Mesodermal cell (in vitro differentiated cells): Measurements from ENCODE around the gene SACM1L.

Experiments
- H3K27ac ChIP-seq: 2 replicates; pipeline ENCODE4 v1.7.0; 2013; ENCODE audit warnings: mild to moderate bottlenecking, low read depth, low read length, moderate library complexity; ENCODE audit not compliant: severe bottlenecking
- H3K36me3 ChIP-seq: 2 replicates; pipeline ENCODE4 v1.7.1; 2013; ENCODE audit warnings: mild to moderate bottlenecking, low read length, moderate library complexity; ENCODE audit not compliant: control insufficient read depth, insufficient read depth
- H3K4me1 ChIP-seq: one replicate; pipeline ENCODE4 v1.7.1; 2013; ENCODE audit warnings: mild to moderate bottlenecking, low read length; ENCODE audit not compliant: insufficient read depth, control insufficient read depth, poor library complexity, severe bottlenecking
- H3K4me3 ChIP-seq: 2 replicates; pipeline ENCODE4 v1.7.0; 2013; ENCODE audit warnings: low read length, control low read depth, mild to moderate bottlenecking; ENCODE audit not compliant: insufficient read depth, poor library complexity, severe bottlenecking; ENCODE audit errors: extremely low read depth
- H3K9me3 ChIP-seq: 2 replicates; pipeline ENCODE4 v1.7.1; 2013; ENCODE audit warnings: mild to moderate bottlenecking, low read length, moderate library complexity; ENCODE audit not compliant: control insufficient read depth
- WGBS, 2 experiments: methylation state at CpG; one replicate each; pipeline ENCODE4 v1.1.5; 2013; ENCODE audit warnings: missing lambda C conversion rate in 2 of 2; ENCODE audit not compliant: insufficient coverage in 2 of 2; 5-methylcytosine and 5-hydroxymethylcytosine counted together

Gene SACM1L

DNA sequence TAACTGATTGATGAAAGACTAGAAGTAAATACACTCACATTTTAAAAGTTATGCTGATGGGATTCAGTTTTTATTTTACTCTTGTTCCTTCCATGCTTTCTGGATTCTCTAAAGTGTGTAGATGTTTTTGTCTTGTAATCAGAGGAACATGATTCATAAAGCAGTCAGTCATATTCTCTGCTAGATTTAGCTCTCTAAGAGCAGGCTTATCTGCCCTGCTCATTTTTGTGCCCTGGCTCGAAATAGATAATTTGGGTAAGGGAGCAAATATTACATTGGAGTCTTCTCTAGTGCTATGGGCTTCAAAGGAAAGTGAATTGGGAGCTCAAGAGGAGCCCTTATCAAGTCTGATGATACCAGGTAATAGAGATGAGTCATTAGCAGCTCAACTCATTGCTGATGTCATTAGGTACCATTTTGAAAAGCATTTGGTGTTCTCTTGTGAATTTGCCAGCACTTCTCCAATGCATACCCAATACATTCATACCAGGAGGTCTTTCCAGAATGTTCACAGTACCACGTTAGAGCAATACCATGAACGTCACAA lies 27.7 kb downstream of the SACM1L start:
- peaks cover 55% of the 10 kb centered on the region for H3K36me3 ChIP-seq
- 87 to 89% methylated on average over 3 of the region's 3 CpGs for WGBS, 2 experiments
- no peak overlapping the region for H3K27ac ChIP-seq
- peaks cover 14% of the 10 kb centered on the region for H3K4me1 ChIP-seq
- no peak overlapping the region for H3K4me3 ChIP-seq
- H3K9me3 ChIP-seq = no peaks in the 10 kb centered on the region

DNA sequence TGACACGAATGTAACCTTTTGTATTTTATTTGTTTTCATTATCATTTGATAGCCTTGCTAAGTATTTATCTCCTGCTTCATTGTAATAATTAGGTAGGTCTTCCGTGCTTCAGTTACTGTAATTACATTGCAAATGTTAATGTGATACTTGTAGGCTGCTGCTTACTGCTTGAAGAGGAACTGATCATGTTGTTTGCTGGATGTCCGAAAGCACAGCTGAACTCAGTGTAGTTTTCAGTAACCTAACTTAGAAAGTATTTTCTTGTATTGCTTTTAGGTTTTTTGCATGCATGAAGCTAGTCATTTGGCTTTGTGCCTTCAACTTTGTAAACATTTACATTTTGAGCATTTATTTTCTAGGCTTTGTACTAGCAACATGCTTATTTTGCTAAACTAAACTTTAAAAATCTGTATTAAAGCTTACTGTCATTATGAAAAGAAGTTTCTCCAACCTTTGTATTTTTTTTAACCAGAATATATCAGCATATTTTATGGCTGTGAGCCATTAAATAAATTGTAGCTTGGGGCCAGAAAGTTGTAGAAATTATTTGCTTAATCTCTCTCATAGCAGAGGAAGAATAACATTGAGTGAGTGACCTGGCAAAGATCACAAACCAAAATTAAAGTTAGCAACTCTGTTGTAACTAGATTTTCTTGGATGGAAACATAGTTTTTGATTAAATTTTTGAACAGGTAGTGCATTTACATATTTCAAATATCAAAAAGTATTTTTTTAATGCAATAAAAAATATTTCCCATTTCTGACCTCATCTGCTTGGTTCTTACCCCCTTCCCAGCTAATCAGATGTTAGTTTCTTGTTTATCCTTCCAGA lies 30.7 kb downstream of the SACM1L start:
- Histone ChIP-seq H3K27ac (no peak overlapping the region), H3K9me3 (no peaks in the 10 kb centered on the region), H3K36me3 (peaks cover 47% of the 10 kb centered on the region), H3K4me1 (no peaks in the 10 kb centered on the region), H3K4me3 (no peak overlapping the region)
- WGBS, 2 experiments = 90 to 100% methylated on average over 1 to 2 of the region's 3 CpGs

DNA sequence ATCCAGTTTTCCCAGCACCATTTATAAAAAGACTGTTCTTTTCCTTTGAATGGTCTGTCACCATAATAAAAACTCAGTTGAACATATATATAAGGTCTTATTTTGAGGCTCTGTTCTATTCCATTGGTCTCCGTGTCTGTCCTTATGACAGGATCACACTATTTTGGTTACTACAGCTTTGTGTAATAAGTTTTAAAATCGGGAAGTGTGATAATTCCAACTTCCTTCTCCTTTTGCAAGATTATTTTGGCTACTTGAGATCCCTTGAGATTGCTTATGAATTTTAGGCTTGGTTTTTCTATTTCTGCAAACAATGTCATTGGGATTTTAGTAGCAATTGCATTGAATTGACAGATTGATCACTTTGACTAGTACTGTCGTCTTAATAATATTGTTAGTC lies 35.7 kb downstream of the SACM1L start:
- Histone ChIP-seq H3K4me3 (no peak overlapping the region), H3K4me1 (no peaks in the 10 kb centered on the region), H3K27ac (no peak overlapping the region), H3K36me3 (peaks cover 34% of the 10 kb centered on the region), H3K9me3 (no peaks in the 10 kb centered on the region)
- no CpG with 5 or more reads among the region's 3 CpGs for WGBS, 2 experiments

DNA sequence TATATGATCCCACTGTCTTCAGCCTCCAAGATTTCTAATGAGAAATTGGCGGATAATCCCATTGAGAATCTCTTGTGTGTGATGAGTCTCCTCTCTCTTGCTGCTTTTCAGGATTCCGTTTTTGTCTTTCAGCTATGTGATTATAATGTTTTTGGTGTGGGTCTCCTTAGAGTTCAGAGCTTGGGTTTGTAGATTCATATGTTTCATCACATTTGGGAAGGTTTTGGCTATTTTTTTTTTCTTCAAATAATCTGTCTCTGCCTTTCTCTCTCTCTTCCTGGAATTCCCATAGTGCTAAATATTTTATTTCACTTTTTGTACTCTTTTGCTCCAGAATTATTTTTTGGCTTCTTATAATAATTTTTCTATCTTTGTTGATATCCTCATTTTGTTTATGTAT lies 40.4 kb downstream of the SACM1L start:
- H3K36me3 ChIP-seq = peaks cover 61% of the 10 kb centered on the region
- WGBS, 2 experiments = 100% methylated on average over 2 of the region's 2 CpGs; no CpG with 5 or more reads in 1 of the 2 experiments
- H3K4me1 ChIP-seq = no peaks in the 10 kb centered on the region
- H3K27ac ChIP-seq = no peak overlapping the region
- H3K9me3 ChIP-seq = no peaks in the 10 kb centered on the region
- no peak overlapping the region for H3K4me3 ChIP-seq

DNA sequence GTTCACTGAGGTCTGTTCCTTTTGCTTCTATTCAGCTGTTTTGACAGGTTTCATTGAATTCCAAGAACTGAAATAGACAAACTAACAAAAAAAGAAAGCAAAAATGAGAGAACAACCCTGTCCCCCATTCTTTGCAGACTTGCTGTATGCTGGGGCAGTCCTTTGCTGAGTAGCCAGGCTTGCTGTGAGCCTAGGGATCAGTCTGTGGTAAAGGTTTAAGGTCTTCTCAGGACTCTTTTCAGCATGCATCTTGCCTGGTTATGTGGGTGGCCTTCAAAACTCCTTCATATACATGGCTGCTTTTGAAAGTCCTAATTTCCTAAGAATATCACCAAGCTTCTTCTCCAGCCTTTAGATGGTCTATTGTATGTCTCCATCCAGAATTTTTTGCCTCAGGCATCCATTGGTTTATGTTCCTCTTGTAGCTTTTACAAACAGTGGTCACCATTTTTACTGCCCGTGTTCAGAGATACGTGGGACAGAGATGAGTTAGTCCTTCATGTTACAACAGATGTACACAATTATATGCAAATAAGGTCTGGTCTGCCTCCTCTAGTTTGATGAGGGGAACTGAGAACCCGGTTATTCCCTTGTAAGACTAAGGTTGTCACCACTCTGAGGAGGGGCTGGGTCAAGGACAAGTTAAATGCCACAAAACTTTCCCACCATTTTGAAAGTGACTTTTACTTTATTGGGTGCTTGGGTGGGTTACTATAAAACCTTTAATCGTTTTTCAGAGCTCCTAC lies 41.4 kb downstream of the SACM1L start:
- Histone ChIP-seq H3K4me3 (no peak overlapping the region), H3K4me1 (no peaks in the 10 kb centered on the region), H3K9me3 (no peaks in the 10 kb centered on the region), H3K27ac (no peak overlapping the region), H3K36me3 (peaks cover 65% of the 10 kb centered on the region)
- WGBS, 2 experiments = no CpG with 5 or more reads among the region's 4 CpGs

DNA sequence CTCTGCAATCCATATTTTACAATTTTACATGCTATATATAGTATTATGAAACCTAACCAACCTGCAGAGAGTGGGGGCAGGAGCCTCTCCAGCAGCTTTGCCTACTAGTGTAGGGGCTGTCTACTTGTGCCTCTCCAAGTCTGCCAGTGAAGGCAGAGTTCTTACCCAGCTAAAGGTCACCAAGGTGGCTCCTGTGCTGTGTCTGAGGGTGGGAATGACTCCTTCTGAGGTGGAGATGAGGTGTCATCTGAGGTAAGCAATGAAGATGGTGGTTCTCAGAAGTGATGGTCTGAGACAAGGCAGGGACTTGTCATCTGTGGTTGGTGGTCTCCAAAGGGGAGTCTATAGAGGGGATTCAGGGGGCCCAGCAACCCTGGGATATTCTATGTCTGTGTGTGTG lies 47.5 kb downstream of the SACM1L start:
- Histone ChIP-seq H3K4me1 (peaks cover 3% of the 10 kb centered on the region), H3K36me3 (peaks cover 94% of the 10 kb centered on the region), H3K9me3 (no peaks in the 10 kb centered on the region), H3K4me3 (no peak overlapping the region), H3K27ac (no peak overlapping the region)

DNA sequence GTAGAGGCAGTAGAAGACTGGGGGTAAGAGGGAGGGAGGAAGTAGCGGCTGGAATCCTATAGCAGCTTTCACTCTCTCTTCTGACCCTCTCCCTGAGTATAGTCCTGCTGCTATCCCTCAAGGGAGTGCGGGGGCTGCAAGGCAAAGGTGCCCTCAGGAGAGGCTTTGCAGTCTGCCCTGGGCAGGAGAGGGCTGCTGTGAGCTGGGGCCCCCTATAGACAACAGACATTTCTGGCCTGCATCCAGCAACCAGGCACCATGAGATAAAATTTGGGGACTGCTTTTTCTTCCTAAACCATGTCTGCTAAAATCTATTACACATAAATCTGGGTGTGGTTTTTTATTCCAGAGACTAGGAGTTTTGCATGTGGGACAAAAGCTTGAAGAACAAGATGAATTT lies 48.0 kb downstream of the SACM1L start:
- Histone ChIP-seq H3K9me3 (no peaks in the 10 kb centered on the region), H3K36me3 (peaks cover 94% of the 10 kb centered on the region)
- 92% methylated on average over 2 of the region's 2 CpGs; no CpG with 5 or more reads in 1 of the 2 experiments for WGBS, 2 experiments

DNA sequence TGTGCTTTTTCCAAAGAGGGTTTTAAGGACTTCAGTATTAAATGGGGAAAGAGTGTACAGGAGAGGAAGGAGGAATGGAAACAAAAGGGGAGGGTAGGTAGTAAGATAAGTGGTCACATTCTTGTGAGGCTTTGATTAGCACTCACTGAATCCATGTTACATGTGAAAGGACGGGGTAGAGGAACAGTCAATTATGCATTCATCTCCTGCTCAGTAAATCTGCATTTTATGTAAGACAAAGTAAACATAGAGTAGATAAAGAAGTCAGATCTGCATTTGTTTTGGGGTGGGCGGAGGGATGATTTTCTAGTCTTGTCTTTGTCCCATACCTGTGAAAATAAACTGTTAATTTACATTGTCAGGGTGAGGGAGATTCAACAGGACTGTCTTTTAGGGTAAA lies 50.8 kb downstream of the SACM1L start:
- Histone ChIP-seq H3K4me1 (peaks cover 3% of the 10 kb centered on the region), H3K4me3 (no peak overlapping the region), H3K27ac (no peak overlapping the region), H3K9me3 (no peaks in the 10 kb centered on the region), H3K36me3 (peaks cover 81% of the 10 kb centered on the region)
- WGBS, 2 experiments = 80 to 100% methylated on average over 1 to 2 of the region's 2 CpGs

More for the DNA sequence above, 48.0 kb downstream of the SACM1L start:
- no peak overlapping the region for H3K27ac ChIP-seq
- peaks cover 3% of the 10 kb centered on the region for H3K4me1 ChIP-seq
- H3K4me3 ChIP-seq = no peak overlapping the region

DNA sequence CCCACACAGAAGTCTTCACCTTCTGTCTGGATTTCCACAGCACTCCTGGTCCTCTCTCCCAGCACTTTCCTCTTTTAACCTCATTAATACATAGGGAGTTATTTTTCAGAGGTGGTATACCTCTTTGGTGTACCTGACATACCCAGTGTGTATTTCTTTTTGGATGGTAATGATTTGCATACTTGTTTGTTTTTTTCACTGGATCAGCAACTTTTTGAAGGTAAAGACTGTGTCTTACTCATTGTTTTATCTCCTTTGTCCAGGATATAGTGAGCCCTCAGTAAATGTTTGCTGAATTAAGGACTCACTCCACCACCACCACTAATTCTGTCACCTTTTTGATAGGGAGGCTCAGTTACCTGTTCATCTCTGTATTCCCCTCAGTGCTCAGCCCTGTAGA lies 52.1 kb downstream of the SACM1L start:
- H3K9me3 ChIP-seq = no peaks in the 10 kb centered on the region
- H3K4me3 ChIP-seq = no peak overlapping the region
- peaks cover 79% of the 10 kb centered on the region for H3K36me3 ChIP-seq
- no peak overlapping the region for H3K27ac ChIP-seq
- H3K4me1 ChIP-seq = peaks cover 3% of the 10 kb centered on the region

DNA sequence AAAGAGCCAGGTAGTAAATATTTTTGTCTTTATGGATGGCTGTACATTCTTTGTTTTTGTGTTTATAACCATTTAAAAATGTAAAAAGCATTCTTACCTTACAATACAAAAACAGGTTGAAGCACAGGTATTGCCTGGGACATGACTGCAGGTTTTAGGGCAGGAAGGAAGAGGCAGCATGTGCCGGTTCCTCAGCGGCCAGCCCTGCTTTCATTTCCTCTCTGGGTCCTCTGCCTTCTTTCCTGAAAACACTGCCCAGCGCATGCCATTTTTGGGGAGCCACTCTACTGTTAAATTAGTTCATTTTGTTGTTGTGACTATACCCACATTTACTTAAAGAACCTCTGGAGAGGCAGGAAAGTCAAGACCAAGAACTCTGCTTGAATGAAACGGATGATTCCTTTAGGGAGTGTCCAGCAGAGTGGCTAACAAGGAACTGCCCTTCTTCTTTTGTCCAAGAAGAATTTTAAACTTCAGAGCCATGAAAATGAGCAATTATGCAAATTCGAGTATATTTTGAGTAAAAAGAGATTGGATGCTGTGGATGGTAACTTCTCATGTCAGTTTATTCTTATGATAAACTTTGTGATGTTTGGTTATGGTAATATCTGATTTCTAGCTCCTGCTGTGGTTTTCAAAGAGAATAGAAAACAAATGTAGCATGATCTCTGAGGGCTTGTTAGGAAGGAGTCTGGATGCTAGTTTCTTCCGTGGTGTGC lies 52.7 kb downstream of the SACM1L start:
- H3K4me3 ChIP-seq = no peak overlapping the region
- H3K36me3 ChIP-seq = peaks cover 79% of the 10 kb centered on the region
- no peaks in the 10 kb centered on the region for H3K9me3 ChIP-seq
- WGBS, 2 experiments = 74 to 87% methylated on average over 3 to 4 of the region's 6 CpGs
- H3K4me1 ChIP-seq = peaks cover under 1% of the 10 kb centered on the region
- H3K27ac ChIP-seq = no peak overlapping the region
